WTC11 (cell line): Measurements from ENCODE around the gene ADARB2. TPM values are rescaled to one million over a fixed set of nuclear protein-coding genes. Genes with fewer than 3 reads are reported as not detected.
A peak's percentile ranks its signal among the peaks of the same experiment; 100 is the strongest.
"Not testable (repeated sequence)": the region's sequence is repeated elsewhere in the genome, so short reads cannot be mapped to it uniquely, and the experiment has no call there.

Experiments
- ATAC-seq: fragments of 200-7000 bp; cut with Tn5 transposase; 2 replicates; pipeline ENCODE4 v1.10.0; 2021; ENCODE audit warnings: mild to moderate bottlenecking, moderate library complexity
- CTCF ChIA-PET: fragments of 300-600 bp; sonication (Branson Sonifier 250); formaldehyde crosslinking; loops from one replicate; lab custom pipeline; 2021; ENCODE audit warnings: antibody characterized with exemption; lab: Charles Lee
- POLR2A ChIA-PET: fragments of 350-600 bp; sonication (Branson Sonifier 250); formaldehyde crosslinking; loops from one replicate; lab custom pipeline; 2021; ENCODE audit warnings: antibody characterized with exemption; lab: Charles Lee
- DNase-seq: peaks from one replicate; pipeline ENCODE4 v3.0.0; 2021; ENCODE audit warnings: low spot score
- H3K27ac Mint-ChIP-seq: 2 replicates; pipeline ENCODE4 v1.8.0; 2021; ENCODE audit warnings: mixed read lengths
- H3K27me3 Mint-ChIP-seq: 2 replicates; pipeline ENCODE4 v1.8.0; 2021; ENCODE audit warnings: low read depth, mild to moderate bottlenecking, moderate library complexity, mixed read lengths
- H3K36me3 Mint-ChIP-seq: 2 replicates; pipeline ENCODE4 v1.8.0; 2021; ENCODE audit warnings: mixed read lengths
- H3K4me1 Mint-ChIP-seq: 2 replicates; pipeline ENCODE4 v1.8.0; 2022; ENCODE audit warnings: mixed read lengths
- H3K4me3 Mint-ChIP-seq: 2 replicates; pipeline ENCODE4 v1.8.0; 2021; ENCODE audit warnings: mild to moderate bottlenecking, moderate library complexity, mixed read lengths
- H3K9me3 Mint-ChIP-seq: 2 replicates; pipeline ENCODE4 v1.8.0; 2021; ENCODE audit warnings: mixed read lengths
- ATF1 ChIP-seq: sonication (generic); formaldehyde crosslinking; IDR thresholded peaks from 2 replicates; pipeline ENCODE4 v1.8.1; 2023; ENCODE audit warnings: mild to moderate bottlenecking, moderate library complexity, missing genetic modification reagents
- ETV6 ChIP-seq: sonication (generic); formaldehyde crosslinking; IDR thresholded peaks from 2 replicates; pipeline ENCODE4 v1.8.1; 2022; ENCODE audit warnings: mild to moderate bottlenecking, missing genetic modification reagents
- FOXJ3 ChIP-seq: sonication (generic); formaldehyde crosslinking; IDR thresholded peaks from 2 replicates; pipeline ENCODE4 v1.9.0; 2021; ENCODE audit warnings: missing genetic modification reagents, mild to moderate bottlenecking, borderline replicate concordance
- GTF2I ChIP-seq: fragments of 250-450 bp; sonication (Bioruptor Pico); conservative IDR thresholded peaks from 2 replicates; pipeline ENCODE4 v1.4.0; 2021; ENCODE audit warnings: mild to moderate bottlenecking
- NFE2L1 ChIP-seq: sonication (generic); formaldehyde crosslinking; IDR thresholded peaks from 2 replicates; pipeline ENCODE4 v1.8.1; 2023; ENCODE audit warnings: missing genetic modification reagents
- NR2C2 ChIP-seq: sonication (generic); formaldehyde crosslinking; IDR thresholded peaks from 2 replicates; pipeline ENCODE4 v1.8.0; 2022; ENCODE audit warnings: mild to moderate bottlenecking, missing genetic modification reagents
- PRRX2 ChIP-seq: fragments of 250-450 bp; sonication (Bioruptor Pico); IDR thresholded peaks from 2 replicates; pipeline ENCODE4 v1.8.0; 2021; ENCODE audit warnings: mild to moderate bottlenecking
- ZNF121 ChIP-seq: sonication (generic); formaldehyde crosslinking; IDR thresholded peaks from 2 replicates; pipeline ENCODE4 v1.8.0; 2023; ENCODE audit warnings: missing genetic modification reagents
- ZNF219 ChIP-seq: sonication (generic); formaldehyde crosslinking; IDR thresholded peaks from 2 replicates; pipeline ENCODE4 v1.8.0; 2023; ENCODE audit warnings: missing genetic modification reagents, mild to moderate bottlenecking, borderline replicate concordance
- ZNF232 ChIP-seq: sonication (generic); formaldehyde crosslinking; IDR thresholded peaks from 2 replicates; pipeline ENCODE4 v1.8.0; 2022; ENCODE audit warnings: mild to moderate bottlenecking, missing genetic modification reagents
- ZNF416 ChIP-seq: fragments of 250-450 bp; sonication (Bioruptor Pico); IDR thresholded peaks from 2 replicates; pipeline ENCODE4 v1.9.0; 2021; ENCODE audit warnings: mild to moderate bottlenecking, inconsistent platforms
- total RNA-seq: library from RNA; stranded (reverse); gene quantifications from 3 replicates; pipeline ENCODE4 v1.2.3, GENCODE V29; 2021
- TF ChIP-seq, protein P1 (sequence below): sonication (generic); formaldehyde crosslinking; IDR thresholded peaks from 2 replicates; pipeline ENCODE4 v1.8.1; 2023; ENCODE audit warnings: mild to moderate bottlenecking, moderate library complexity, missing genetic modification reagents
- TF ChIP-seq, protein P2 (sequence below): sonication (generic); formaldehyde crosslinking; IDR thresholded peaks from 2 replicates; pipeline ENCODE4 v1.8.0; 2022; ENCODE audit warnings: mild to moderate bottlenecking, missing genetic modification reagents

Gene ADARB2
- total RNA-seq, 1 experiment from 2014 or later, result 3.7 TPM

DNA sequence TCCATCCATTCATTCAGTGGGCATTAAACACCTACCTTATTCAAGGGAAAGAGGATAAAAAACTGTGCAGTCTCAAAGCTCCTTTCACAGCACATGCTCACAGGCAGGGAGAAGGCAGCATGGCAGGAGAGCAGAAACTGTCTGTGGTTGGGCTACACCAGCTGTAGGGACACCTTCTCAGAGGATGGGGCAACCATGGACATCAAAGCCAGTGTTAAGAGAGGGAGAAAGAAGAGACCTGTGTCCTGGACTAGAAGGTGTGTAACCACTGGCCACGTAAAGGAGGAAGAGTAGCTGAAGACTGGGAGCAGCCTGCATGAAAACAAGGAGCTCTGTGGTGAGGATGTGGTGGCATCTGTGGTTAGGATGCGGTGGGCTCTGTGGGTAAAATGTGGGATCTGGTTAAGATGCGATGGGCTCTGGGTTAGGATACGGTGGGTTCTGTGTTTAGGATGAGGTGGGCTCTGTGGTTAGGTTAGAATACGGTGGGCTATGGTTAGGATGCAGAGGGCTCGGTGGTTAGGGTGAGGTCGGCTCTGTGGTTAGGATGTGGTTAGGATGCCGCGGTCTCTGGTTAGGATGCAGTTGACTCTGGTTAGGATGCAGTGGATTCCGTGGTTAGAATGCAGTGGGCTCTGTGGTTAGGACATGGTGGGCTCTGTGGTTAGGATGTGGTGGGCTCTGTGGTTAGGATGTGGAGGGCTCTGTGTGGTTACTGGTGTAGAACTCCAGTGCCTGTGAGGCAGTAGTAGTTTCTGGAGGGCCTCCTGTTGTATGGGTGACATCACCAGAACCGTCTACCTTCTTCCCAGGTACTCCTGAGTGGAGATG lies 483.6 kb downstream of the ADARB2 start (continued):
- TF ChIP-seq, protein P1, sequence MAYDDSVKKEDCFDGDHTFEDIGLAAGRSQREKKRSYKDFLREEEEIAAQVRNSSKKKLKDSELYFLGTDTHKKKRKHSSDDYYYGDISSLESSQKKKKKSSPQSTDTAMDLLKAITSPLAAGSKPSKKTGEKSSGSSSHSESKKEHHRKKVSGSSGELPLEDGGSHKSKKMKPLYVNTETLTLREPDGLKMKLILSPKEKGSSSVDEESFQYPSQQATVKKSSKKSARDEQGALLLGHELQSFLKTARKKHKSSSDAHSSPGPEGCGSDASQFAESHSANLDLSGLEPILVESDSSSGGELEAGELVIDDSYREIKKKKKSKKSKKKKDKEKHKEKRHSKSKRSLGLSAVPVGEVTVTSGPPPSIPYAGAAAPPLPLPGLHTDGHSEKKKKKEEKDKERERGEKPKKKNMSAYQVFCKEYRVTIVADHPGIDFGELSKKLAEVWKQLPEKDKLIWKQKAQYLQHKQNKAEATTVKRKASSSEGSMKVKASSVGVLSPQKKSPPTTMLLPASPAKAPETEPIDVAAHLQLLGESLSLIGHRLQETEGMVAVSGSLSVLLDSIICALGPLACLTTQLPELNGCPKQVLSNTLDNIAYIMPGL (CRISPR knock-in tag), result no peak
- TF ChIP-seq GTF2I (no peak), ZNF232 (no peak), NFE2L1 (no peak), FOXJ3 (CRISPR knock-in tag) (no peak), ETV6 (CRISPR knock-in tag) (no peak)

DNA sequence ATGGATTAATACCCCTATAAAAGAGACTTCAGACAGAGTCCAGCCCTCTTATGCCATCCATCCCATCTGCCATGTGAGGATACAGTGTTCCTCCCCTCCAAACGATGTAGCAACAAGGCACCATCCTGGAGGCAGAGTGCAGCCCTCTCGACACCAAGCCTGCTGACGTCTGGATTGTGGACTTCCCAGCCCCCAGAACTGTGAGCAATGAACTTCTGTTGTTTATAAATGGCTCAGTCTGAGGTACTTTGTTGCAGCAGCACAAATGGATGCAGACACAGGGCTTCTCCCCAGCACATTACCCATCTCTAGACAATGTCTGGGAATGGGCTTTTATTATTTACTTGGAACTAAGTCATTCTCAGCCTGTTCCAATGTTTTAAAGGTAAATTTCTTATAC lies 485.6 kb downstream of the ADARB2 start:
- DNase-seq (no peak), ATAC-seq (no peak)
- no peaks in the 10 kb centered on the region for H3K36me3 Mint-ChIP-seq
- H3K27me3 Mint-ChIP-seq, result no peaks in the 10 kb centered on the region; the same call in 1 of the 2 replicates
- no peak overlapping the region for H3K27ac Mint-ChIP-seq
- ChIA-PET POLR2A (no interaction called here), CTCF (interaction anchor here (1.4 kb wide), 1 partner anchor 7 kb away, joined by 6 read pairs; no protein-coding TSS in a partner anchor)
- H3K9me3 Mint-ChIP-seq, result no peaks in the 10 kb centered on the region
- TF ChIP-seq ATF1 (CRISPR knock-in tag) (no peak), NR2C2 (CRISPR knock-in tag) (no peak), ZNF219 (no peak)
- TF ChIP-seq, protein P2, sequence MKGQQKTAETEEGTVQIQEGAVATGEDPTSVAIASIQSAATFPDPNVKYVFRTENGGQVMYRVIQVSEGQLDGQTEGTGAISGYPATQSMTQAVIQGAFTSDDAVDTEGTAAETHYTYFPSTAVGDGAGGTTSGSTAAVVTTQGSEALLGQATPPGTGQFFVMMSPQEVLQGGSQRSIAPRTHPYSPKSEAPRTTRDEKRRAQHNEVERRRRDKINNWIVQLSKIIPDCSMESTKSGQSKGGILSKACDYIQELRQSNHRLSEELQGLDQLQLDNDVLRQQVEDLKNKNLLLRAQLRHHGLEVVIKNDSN (CRISPR knock-in tag), result no peak
- peaks cover 11% of the 10 kb centered on the region for H3K4me1 Mint-ChIP-seq
- no peak overlapping the region for H3K4me3 Mint-ChIP-seq

DNA sequence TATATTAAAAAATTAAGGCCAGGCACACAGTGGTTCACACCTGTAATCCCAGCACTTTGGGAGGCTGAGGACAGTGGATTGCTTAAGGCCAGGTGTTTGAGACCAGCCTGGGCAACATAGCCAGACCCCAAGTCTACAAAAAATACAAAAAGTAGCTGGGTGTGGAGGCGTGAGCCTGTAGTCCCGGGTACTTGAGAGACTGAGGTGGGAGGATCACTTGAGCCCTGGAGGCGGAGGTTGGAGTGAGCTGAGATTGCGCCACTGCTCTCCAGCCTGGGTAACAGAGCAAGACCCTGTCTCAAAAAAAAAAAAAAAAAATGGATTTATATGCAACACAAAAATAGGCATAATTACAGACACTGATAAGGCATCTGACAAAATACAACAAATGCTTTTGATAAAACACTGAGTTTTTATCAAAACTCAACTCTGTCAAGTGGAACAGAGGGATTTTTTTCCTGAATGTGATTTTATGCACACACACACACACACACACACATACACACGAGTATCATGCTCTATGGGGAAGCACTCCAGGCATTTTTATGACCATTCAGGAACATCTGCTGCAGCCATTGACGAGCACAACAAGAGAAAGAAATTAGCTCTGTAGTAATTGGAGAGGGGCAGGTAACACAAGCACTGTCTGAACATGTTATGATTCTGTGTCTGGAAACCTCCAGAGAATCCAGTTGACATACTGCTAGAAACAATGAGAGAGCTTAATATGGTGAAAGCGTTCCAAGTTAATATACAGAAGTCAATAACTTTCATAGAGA lies 488.0 kb downstream of the ADARB2 start:
- ATAC-seq (no peak), DNase-seq (no peak)
- Mint-ChIP-seq H3K9me3 (peaks cover 3% of the 10 kb centered on the region), H3K36me3 (peaks cover 2% of the 10 kb centered on the region), H3K27me3 (no peaks in the 10 kb centered on the region; the same call in 1 of the 2 replicates), H3K4me3 (no peak overlapping the region), H3K4me1 (peaks cover 14% of the 10 kb centered on the region), H3K27ac (0 out of 2 replicates have a peak overlapping the region, but pooled peaks have one; percentile 16)
- no peak for TF ChIP-seq ZNF219
- TF ChIP-seq ZNF121 (CRISPR knock-in tag), result 0 out of 2 replicates have a peak, but pooled peaks have one; percentile 18
- TF ChIP-seq, protein P2 (CRISPR knock-in tag), result no peak
- no peak for TF ChIP-seq PRRX2
- TF ChIP-seq ZNF416 (CRISPR knock-in tag), result no peak
- no peak for TF ChIP-seq ZNF232
- CTCF ChIA-PET, result no interaction called here
- POLR2A ChIA-PET, result no interaction called here

DNA sequence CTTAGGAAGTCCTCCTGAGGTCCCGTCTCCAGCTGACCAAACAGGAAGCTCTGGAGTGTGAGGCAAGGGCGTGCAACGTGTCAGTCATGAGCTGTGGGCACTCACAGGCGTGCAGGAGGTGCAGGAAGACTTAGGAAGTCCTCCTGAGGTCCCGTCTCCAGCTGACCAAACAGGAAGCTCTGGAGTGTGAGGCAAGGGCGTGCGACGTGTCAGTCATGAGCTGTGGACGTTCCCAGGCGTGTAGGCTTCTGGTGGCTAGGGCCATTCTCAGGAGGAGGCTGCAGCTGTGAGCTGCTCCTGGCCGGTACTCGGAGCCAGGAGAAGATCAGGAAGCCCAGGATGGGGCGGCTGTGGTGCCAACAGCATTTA lies 489.1 kb downstream of the ADARB2 start:
- CTCF ChIA-PET, ATAC-seq, H3K27me3 Mint-ChIP-seq, H3K36me3 Mint-ChIP-seq, DNase-seq, H3K4me3 Mint-ChIP-seq, POLR2A ChIA-PET, H3K27ac Mint-ChIP-seq, H3K9me3 Mint-ChIP-seq: not testable (repeated sequence)
- H3K4me1 Mint-ChIP-seq, result peaks cover 19% of the 10 kb centered on the region
